ENCODE measurements around the gene FRAT1. TPM values are rescaled to one million over a fixed set of nuclear protein-coding genes. Genes with fewer than 3 reads are reported as not detected.

FRAT1 gene
- total and polyA plus RNA-seq, 2 of the 13 experiments (the other 11 are each of a cell fraction or from before 2014, with no cell fraction given) = 1.7 to 2.3 TPM

DNA sequence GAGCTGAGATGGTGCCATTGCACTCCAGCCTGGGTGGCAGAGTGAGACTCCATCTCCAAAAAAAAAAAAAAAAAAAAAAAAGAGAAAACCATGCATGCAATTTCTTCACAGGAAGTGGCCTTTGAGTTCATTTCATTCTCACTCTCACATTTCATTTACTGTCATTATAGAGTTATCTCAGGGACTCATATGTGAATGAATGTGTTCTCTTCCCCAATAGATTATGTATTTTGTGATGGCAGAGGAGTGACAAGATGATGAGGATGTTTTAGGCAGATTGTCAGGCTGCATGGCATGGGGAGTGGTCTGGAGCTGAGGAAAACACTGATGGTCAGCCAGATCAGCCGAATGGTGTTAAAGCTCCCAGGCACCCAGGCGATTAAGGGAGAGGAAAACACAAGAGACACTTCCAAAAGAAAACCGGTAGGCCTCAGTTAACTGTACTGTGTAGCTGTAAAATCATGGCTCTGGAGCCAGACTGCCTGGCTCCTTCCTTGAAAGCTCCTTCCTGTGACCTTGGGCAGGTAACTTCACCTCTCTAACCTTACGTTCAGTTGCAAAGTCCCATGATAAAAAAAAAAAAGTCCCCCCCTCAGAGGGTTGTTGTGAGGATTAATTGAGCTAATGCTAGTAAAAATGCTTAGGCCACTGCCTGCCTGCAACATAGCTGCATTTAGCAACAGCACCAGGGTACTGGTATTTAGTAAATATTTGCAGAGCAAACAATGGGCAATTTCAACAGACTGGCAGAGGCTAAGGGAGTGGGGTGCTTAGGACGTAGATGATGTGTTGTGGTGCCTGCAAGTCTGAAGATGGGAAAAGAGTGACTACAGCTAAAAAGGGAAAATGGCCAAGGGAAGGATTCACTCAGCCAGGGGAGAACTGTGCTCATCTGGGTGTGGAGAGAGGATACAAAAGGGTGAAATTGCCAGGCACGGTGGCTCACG, 8.6 kb downstream of the FRAT1 start (continued):
- TF ChIP-seq, protein P1, sequence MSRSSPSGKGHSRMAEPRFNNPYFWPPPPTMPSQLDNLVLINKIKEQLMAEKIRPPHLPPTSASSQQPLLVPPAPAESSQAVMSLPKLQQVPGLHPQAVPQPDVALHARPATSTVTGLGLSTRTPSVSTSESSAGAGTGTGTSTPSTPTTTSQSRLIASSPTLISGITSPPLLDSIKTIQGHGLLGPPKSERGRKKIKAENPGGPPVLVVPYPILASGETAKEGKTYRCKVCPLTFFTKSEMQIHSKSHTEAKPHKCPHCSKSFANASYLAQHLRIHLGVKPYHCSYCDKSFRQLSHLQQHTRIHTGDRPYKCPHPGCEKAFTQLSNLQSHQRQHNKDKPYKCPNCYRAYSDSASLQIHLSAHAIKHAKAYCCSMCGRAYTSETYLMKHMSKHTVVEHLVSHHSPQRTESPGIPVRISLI (CRISPR knock-in tag; IDR thresholded peaks at IDR 0.05; ENCODE audit: borderline replicate concordance) = peak; percentile 89
- TF ChIP-seq, protein P2, sequence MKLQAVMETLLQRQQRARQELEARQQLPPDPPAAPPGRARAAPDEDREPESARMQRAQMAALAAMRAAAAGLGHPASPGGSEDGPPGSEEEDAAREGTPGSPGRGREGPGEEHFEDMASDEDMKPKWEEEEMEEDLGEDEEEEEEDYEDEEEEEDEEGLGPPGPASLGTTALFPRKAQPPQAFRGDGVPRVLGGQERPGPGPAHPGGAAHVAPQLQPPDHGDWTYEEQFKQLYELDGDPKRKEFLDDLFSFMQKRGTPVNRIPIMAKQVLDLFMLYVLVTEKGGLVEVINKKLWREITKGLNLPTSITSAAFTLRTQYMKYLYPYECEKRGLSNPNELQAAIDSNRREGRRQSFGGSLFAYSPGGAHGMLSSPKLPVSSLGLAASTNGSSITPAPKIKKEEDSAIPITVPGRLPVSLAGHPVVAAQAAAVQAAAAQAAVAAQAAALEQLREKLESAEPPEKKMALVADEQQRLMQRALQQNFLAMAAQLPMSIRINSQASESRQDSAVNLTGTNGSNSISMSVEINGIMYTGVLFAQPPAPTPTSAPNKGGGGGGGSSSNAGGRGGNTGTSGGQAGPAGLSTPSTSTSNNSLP (IDR thresholded peaks at IDR 0.05; ENCODE audit: low read depth, low read length) = peak; percentile 42
- TF ChIP-seq ZNF780A (CRISPR knock-in tag; IDR thresholded peaks at IDR 0.05) (no peak), RCOR2 (CRISPR knock-in tag; IDR thresholded peaks at IDR 0.05) (peak; percentile 95), ZKSCAN8 (CRISPR knock-in tag; IDR thresholded peaks at IDR 0.05; ENCODE audit: borderline replicate concordance) (peak; percentile 83; the same call in 1 of the 2 replicates), ZNF263 (CRISPR knock-in tag; IDR thresholded peaks at IDR 0.05) (no peak), ZNF550 (CRISPR knock-in tag; IDR thresholded peaks at IDR 0.05; ENCODE audit: borderline replicate concordance) (no peak), XRCC5 (optimal IDR thresholded peaks at IDR 0.05; ENCODE audit: low read length) (peak; percentile 42), FOXO1 (CRISPR knock-in tag; IDR thresholded peaks at IDR 0.05) (peak; percentile 91), ZNF230 (CRISPR knock-in tag; IDR thresholded peaks at IDR 0.05) (peak; percentile 58; the same call in 1 of the 2 replicates), ESRRA (CRISPR knock-in tag; IDR thresholded peaks at IDR 0.05; ENCODE audit: low read depth) (peak; percentile 67), CREM (IDR thresholded peaks at IDR 0.05) (peak; percentile 73), CREM (CRISPR knock-in tag; IDR thresholded peaks at IDR 0.05) (no peak), GPN1 (CRISPR knock-in tag; IDR thresholded peaks at IDR 0.05; ENCODE audit: borderline replicate concordance) (no peak), KDM1A (CRISPR knock-in tag; IDR thresholded peaks at IDR 0.05) (0 out of 2 replicates have a peak, but pooled peaks have one; percentile 80), ZNF777 (CRISPR knock-in tag; IDR thresholded peaks at IDR 0.05) (0 out of 2 replicates have a peak, but pooled peaks have one; percentile 43), ZNF335 (CRISPR knock-in tag; IDR thresholded peaks at IDR 0.05) (0 out of 2 replicates have a peak, but pooled peaks have one; percentile 16), REL (CRISPR knock-in tag; conservative IDR thresholded peaks at IDR 0.05) (no peak), ELF1 (CRISPR knock-in tag; IDR thresholded peaks at IDR 0.05) (no peak), ELF3 (CRISPR knock-in tag; IDR thresholded peaks at IDR 0.05) (peak; percentile 66), SATB2 (CRISPR knock-in tag; IDR thresholded peaks at IDR 0.05) (0 out of 2 replicates have a peak, but pooled peaks have one; percentile 19)
- TF ChIP-seq, protein P3, sequence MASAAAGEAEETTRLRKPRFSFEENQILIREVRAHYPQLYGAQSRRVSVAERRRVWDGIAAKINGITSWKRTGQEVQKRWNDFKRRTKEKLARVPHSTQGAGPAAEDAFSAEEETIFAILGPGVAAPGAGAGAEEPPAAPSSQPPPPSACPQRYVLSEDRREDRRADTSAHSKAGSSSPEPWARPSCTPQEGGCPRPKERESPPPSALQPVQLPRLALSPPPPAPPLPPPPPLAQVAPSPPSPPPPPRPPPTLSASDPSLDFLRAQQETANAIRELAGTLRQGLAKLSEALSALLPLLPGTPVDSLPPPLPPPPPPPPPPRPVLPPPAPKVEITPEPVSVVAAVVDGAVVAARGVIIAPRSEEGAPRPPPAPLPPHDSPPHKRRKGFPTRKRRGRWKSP (CRISPR knock-in tag; IDR thresholded peaks at IDR 0.05) = peak; percentile 78
- TF ChIP-seq, protein P4, sequence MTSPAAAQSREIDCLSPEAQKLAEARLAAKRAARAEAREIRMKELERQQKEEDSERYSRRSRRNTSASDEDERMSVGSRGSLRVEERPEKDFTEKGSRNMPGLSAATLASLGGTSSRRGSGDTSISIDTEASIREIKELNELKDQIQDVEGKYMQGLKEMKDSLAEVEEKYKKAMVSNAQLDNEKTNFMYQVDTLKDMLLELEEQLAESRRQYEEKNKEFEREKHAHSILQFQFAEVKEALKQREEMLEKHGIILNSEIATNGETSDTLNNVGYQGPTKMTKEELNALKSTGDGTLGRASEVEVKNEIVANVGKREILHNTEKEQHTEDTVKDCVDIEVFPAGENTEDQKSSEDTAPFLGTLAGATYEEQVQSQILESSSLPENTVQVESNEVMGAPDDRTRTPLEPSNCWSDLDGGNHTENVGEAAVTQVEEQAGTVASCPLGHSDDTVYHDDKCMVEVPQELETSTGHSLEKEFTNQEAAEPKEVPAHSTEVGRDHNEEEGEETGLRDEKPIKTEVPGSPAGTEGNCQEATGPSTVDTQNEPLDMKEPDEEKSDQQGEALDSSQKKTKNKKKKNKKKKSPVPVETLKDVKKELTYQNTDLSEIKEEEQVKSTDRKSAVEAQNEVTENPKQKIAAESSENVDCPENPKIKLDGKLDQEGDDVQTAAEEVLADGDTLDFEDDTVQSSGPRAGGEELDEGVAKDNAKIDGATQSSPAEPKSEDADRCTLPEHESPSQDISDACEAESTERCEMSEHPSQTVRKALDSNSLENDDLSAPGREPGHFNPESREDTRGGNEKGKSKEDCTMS (CRISPR knock-in tag; conservative IDR thresholded peaks at IDR 0.05) = no peak

All from HepG2 (cell line).